ENCODE measurements around the gene SPTB.

The SPTB gene

DNA sequence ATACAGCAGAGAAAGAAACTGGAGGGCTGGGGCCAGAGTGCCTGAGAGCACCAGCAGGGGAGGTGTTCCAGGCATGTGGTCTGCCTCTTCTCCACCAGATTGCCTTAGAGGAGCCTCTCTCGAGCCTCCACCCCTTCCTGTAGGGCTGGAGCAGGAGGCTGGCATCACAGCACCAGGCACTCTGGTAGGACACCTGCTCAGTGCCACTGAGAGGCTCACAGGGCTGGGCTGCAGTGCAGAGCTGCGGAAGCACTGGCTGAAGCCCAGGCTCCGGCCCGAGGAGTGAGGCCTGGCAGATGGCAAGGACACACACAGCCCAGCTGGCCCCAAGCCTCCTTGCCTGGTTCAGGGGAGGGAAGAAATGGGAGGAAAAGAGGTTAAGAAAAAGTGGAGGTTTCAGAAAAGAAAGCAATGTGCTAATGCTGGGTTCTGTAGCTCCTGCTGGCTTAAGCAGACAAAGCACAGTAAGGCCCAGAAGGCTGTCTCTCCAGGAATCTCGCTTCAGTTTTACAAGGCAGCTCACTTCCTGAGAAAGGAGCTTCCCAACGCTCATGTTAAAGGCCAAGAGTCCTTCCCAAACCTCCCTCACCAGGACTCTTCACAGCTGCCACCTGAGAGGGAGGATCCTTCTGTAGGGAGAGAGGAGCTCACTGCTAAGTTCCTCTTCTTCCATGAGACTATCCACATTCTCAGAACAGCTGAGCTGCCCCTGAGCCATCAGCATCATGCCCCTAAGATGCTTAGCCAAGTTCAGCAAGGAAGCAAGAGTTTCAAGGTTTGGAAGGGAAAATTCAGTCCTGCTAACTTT is 23.8 kb downstream of the SPTB start:
- in situ Hi-C loops (cut with MboI; ENCODE audit: low sequenced_read_pairs) = no loop called here

DNA sequence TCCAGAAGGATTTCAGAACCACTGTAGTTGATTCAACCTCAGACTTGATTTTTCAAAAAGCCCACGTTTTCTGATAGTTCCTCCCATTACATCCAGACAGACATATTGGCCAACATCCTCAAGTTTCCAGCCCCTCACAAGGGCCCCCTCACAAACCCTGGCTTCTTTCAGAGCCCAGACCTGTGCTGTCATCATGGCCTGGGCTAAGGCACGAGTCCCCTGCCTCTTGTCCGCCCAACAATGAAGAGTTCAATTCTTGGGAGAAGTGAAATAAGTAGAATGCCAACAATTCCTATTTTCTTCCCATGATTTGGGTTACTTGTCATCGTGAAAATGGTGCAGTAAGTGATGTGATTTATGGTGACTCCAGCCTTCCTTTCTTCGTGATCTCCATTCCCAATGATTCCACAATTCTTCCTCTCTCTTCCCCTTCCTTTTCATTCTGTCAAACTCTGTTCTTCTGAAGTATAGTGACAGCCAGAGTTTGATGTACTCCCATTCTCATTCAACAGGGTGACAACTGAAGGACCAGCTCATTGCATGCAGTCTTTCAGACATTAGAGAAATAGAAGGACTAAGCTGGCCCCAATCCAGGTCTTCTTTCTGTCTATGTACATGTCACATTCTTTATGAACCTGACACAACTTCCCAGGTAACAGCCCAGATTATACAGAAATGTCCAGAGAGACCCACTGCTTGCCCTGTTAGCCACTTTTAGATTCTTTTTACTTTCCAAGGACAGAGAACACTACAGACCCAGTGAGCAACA is 29.2 kb downstream of the SPTB start:
- in situ Hi-C loops (cut with MboI; ENCODE audit: low sequenced_read_pairs) = no loop called here

DNA sequence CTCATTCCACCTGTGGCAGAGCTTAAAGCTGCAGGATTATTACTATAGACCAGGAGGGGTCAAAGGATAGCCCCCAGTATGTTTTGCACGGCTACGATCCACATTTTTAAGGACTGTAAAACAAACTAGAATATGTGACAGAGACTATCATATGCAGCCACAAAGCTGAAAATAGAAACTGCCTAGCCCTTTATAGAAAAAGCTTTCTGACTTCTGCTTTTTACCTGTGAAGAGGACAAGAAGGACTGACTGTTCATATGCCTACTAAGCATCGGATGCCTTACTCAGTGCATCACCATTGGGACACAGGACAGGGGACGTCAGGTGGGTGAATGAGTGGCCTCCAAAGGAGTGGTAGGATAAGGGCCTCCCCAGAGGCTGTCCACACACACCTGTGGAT is 29.8 kb downstream of the SPTB start:
- in situ Hi-C loops (cut with MboI; ENCODE audit: low sequenced_read_pairs) = no loop called here

DNA sequence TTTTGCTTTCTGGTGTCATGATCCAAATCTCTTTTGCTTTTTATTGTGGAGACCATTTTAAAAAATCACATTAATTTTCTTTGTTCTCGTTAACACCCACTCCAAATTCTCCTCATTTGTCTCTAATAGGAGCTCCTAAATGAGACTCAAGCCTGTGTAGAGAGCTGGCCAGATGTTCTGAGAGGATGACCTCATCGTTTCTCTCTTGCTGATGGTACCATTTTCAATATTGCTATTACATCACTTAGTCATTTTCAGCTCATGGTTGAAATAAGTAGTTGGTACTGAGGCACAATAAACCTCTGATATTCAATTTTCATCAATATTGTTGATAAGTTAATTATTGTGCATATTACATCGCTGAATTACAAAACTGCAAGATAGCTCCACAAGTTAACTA is 31.5 kb downstream of the SPTB start:
- in situ Hi-C loops (cut with MboI; ENCODE audit: low sequenced_read_pairs) = no loop called here

DNA sequence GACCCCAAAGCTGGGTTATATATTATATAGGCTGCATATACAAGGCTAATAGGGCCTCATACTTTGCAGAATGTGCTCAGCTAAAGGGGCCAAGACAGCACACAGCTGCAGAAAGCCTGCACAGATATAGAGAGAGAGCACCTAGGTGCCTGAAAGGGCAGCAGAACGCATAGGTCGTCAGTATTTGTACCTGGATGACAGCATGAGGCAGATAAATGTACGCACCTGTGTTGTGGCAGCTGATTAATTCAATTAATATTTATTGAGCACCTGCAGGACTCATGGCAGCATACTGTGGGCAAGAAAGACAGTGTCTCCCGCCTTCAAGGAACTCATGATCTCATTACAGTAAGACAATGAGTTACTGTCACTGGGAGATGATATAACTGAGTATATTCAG is 33.4 kb downstream of the SPTB start:
- in situ Hi-C loops (cut with MboI; ENCODE audit: low sequenced_read_pairs) = no loop called here

DNA sequence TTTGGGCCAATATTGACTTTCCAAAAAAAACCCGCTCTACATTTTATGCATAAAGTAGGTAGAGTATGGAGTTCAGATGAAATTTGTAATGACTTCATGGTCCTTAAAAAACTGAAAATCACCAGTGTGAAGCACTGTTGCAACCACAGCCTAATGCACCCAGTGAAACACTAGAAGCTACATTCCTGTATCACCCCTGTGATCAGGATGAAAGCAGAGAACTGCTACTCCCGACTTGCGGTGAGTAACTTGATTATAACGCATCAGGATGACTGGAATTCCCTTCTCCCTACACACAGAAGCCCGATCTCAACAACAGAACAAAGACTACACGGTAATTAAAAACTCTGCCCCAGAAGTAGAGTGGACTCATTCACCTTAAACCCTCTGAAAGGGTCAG is 33.8 kb downstream of the SPTB start:
- in situ Hi-C loops (cut with MboI; ENCODE audit: low sequenced_read_pairs) = no loop called here

DNA sequence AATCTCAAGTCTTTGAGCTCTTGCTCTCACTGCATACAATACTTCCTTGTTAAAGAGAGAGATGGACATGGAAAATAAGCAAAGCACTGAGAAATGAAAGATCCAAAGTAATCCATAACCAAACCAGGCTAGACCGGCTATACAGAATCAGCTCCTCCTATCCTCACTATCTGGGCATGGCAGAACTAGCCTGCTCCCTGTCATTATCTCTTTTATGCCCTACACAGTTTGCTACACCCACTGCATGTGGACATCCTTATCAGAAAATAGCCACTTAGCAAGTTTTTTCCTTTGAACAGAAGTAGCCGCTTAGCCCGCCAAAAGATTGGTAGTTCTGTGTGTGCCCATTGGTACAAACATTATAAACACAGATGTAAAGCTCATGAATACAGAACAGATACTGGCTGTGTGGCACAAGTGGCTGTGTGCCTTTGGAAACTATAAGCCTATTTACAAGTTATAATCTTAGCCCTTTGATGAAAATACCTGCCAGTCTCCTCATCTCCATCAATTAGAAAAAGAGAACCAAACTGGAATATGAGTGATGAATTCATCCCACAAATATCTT is 34.7 kb downstream of the SPTB start:
- in situ Hi-C loops (cut with MboI; ENCODE audit: low sequenced_read_pairs) = no loop called here

DNA sequence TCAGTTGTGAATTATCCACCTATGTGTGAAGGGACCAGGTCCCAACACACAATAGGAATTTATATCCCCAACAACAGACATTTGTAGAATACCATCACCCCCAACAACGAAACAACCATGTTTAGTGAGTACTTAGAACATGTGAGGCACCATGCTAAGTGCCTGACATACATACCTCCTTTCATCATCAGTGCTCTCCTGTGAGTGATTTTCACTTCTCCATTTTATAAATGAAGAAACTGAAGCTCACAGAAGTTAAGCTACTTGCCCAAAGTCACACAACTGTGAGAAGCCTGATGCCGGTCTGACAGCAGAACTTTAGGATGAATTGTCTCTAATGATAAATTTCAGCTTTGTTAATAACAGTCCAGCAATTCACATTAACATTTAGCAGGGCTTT is 35.4 kb downstream of the SPTB start:
- in situ Hi-C loops (cut with MboI; ENCODE audit: low sequenced_read_pairs) = no loop called here

DNA sequence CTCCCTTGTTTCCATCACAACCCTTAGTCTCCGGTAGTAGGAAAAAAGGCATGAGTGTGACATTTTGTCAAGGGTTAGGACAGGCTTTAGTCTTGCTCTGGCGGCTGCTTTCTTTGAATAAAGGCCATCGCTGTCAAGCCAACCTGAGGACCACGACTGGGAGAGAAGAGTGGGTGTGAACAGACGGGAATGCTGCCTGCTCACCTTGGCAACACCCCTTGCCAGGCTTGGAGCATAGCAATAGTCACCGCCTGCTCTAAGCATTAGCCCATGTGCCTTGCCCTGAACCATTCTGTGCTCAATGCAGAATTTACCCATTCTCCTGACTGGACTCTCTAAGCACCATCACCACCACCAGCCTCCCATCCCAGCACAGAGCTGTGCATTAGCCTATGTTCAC is 36.2 kb downstream of the SPTB start:
- in situ Hi-C loops (cut with MboI; ENCODE audit: low sequenced_read_pairs) = no loop called here

DNA sequence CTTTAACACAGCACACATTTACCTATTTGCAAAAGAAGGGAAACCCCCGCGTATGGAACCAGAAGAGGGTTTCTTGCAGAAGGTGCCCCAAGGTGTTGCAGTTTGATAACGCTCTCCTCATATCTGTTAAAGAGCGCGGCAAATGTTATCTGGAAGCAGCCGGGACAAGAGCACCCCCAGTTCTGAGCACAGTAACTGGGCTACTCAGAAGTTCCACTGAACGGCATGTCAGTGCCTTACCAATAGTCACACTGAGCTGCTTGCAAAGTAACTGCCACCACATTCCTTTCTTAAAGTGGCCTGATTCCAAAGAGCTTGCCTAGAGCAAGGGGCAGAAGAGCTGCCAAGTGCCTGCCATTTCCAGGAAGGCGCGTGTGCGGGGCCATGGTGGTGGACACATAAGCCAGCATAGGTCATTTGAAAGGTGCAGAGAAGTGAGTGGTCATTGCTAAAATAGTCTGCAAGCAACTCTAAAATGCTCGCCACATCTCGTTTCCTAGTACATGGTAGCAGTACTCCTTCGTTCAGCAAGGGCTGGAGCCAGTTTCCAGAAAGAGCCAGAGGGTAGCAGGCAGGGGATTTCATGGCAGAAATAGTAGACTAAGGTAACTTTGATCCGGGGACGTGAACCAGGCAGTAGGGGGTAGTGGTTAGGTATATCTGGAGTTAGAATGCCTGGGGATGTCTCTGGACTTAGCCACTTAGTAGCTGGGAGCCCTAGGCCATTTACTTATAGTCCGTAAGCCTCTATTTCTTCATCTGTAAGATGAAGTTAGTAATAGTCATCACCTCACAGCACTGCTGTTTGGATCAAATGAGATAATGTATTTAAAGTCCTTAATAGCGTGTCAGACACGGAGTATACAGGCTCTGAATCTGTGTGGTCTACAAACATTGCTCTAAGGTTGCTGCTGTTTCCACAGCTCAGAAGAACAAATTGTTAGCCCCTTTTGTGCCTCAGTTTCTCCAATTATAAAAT is 37.6 kb downstream of the SPTB start:
- in situ Hi-C loops (cut with MboI; ENCODE audit: low sequenced_read_pairs) = no loop called here

DNA sequence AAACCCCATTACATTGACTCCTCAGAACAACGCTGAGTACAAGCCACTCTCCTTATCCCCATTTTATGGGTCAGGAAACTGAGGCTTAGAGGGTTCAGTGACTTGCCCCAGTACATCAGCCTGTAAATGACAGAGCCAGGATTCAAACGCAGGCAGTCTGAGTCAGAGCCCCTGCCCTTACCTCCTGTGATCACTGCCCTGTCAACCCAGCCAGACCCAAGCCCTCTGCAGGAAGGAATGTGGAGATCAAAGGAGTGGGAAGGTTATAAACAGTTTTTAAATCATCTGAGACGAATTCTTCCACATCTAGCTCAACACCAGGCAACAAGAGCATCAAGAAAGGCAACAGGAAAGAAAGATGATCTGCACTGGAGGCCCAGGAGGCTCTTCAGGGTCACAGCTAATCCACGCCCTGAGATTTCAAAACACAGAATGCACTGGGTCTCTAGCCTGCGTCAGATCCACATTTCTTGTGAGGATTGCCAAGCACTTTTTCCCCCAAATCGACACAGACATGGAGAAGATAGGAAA is 38.5 kb downstream of the SPTB start:
- in situ Hi-C loops (cut with MboI; ENCODE audit: low sequenced_read_pairs) = no loop called here

DNA sequence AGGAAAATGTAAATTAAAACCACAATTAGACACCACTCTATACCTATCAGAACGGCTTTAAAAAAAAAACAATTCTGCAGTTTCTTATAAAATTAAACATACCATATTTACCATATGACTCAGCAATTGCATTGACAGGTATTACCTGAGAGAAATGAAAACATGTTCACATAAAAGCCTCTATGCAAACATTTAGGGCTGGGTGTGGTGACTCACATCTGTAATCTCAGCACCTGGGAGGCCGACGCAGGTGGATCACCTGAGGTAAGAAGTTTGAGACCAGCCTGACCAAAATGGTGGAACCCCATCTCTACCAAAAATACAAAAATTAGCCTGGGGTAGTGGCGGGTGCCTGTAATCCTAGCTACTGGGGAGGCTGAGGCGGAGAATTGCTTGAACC is 41.1 kb downstream of the SPTB start:
- in situ Hi-C loops (cut with MboI; ENCODE audit: low sequenced_read_pairs) = no loop called here

DNA sequence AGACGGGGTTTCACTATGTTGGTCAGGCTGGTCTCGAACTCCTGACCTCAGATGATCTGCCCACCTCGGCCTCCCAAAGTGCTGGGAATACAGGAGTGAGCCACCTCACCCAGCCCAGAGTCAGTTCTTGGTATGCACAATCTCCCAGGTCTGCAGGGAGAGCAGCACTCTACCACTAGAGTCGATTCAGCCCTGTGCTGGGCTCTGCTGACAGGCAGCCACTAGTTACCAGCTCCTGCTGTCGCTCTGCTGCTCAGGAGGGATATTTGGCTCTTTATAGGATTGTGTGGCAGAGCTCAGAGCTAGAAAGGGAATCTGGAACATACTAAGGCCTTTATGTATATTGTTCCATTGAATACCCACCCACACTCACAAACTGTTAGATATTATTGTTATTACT is 44.3 kb downstream of the SPTB start:
- in situ Hi-C loops (cut with MboI; ENCODE audit: low sequenced_read_pairs) = no loop called here

DNA sequence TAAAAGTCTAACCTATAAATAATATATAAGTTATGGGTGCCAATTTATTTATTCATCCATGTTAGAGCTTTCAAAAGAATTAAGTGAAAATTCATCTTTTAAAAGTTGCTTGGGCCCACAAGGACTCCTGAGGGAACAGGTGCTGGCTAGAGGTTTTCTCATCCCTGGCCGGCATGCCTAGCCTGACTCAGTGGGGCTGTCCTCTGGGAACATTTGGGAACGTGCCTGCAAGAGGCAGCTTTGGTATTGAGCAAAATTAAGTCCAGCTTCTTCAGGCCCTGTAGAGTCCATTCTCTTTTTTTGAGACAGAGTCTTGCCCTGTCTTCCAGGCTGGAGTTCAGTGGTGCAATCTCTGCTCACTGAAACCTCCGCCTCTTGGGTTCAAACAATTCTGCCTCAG is 44.7 kb downstream of the SPTB start:
- in situ Hi-C loops (cut with MboI; ENCODE audit: low sequenced_read_pairs) = no loop called here

DNA sequence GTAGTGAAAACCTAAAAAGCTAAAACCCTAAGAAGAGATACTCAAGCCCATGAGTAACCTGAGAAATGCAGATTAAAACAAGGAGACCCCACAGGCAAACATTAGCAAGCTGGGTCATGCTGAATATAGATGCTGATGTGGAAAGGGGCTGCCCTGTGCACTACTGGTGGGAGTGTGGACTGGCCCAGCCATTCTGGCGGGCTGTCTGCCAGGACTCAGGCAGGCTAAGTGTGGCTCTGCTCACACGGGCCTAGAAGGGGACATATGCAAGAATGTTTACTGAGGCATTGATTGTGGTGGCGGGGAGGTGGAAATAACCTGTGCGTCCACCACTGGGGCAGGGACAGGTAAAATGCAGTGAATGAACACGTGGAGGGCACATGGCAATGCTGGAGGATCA is 48.3 kb downstream of the SPTB start:
- in situ Hi-C loops (cut with MboI; ENCODE audit: low sequenced_read_pairs) = no loop called here

DNA sequence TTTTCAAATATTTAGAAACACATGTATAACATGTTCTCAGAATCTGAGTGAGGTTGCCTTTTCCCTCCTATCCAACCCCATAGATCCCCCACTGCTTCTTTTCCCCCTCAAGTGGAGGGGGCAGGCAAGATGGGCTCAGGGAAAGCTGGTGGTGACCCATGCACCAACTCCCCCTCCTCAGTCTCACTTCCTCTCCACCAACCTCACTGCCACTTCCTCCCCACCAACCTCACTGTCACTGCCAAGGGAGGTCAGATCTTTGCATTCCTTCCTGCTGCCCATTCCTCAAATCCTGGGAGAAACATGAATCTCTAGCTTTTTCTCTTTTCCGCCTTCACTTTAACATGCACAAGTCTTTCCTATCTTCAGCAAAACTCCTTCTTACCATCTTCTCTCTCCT is 48.7 kb downstream of the SPTB start:
- in situ Hi-C loops (cut with MboI; ENCODE audit: low sequenced_read_pairs) = no loop called here

DNA sequence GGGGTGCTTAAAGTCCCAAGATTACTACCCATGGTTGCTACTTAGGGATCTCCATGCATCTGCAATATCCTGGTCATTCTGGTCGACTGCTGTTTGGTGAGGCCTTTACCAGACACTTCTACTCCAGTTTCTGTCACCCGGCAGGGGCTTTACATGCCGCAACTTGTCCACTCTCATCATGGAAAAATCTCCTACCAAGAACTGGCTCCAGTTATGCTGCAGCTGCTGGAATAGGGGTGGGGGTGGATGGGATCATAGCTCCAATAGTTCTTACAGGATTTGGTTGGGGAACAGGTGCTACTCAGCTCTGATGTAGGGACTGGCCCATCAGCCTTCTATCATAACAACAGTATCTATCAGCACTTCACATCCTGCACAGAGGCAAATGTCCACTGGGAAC is 51.6 kb downstream of the SPTB start:
- in situ Hi-C loops (cut with MboI; ENCODE audit: low sequenced_read_pairs) = no loop called here

DNA sequence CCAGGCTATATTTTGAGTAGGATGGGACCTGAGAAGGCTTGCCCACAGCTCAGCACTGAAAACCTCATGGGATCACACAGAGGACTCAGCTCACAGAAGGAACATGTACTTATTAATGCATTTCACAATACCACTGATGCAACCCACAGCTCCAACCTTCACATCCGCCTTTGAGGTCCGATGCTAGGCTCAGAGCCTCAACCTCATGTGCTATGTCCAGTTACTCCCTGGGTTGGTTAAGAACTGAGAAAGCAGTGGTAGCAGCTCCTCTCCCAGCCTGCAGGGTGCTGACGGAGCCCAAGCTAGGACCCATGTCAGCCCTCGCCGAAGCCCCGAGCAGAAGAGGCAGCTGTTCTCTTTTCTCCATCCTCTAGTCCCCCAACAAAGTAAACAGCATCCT is 52.9 kb downstream of the SPTB start:
- in situ Hi-C loops (cut with MboI; ENCODE audit: low sequenced_read_pairs) = no loop called here

DNA sequence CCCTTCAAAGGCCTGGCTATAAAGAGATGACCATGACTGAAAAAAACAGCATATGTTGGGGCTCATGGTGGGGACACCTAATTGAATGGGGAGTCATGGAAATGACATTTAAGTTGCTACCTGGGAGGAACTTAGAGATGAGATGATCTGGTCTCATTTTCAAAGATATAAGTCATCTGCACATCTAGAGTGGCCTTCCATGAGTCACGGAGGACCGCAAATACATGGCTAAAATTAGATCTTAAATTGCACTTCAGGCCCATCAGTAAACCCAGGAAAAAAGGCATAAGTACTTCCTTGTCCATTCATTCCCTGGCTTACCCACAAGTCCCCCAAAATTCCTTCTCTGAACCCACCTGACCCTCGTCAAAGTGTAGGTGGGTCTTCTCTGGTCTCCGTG is 53.4 kb downstream of the SPTB start:
- in situ Hi-C loops (cut with MboI; ENCODE audit: low sequenced_read_pairs) = no loop called here

DNA sequence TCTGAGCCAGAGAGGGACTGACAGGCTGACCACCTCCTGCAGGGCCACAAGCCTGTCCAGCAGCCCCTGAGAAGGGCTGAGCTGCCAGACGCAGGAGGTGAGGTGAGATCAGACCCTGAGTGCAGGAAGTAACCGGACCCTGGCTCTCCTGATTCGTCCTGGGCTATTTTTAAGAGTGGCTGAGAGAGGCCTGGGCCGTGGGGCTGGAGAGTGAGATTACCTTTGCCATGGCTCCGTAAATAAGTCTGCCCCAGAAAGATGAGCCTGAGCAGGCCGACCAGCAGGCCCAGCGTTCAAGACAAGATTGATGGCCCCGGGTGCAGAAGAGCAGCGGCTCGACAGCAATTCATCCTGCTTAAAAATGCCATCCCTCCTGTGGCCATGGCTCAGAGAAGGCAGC is 54.2 kb downstream of the SPTB start:
- in situ Hi-C loops (cut with MboI; ENCODE audit: low sequenced_read_pairs) = no loop called here

DNA sequence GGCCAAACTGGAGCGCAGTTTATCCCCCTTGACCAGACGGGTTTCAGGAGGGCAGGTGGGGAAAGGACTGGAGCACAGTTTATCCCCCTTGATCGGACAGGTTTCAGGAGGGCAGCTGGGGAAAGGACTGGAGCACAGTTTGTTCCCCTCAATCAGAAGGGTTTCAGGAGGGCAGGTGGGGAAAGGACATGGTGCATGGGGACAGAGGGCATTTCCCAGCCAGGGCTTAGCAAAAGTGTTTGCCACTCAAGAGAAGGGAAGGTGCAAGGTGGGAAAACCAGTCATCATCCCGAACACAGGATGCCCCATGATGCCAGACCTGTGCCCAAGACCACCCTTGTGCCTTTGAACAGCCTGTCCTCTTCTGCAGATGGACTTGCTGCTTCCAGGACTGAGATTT is 54.7 kb downstream of the SPTB start:
- in situ Hi-C loops (cut with MboI; ENCODE audit: low sequenced_read_pairs) = no loop called here
